HepG2 (cell line): ENCODE data around the gene THEM5. TPM values are rescaled to one million over a fixed set of nuclear protein-coding genes. Genes with fewer than 3 reads are reported as not detected.

Experiments
- ATF1 ChIP-seq: IDR thresholded peaks from 2 replicates; pipeline ENCODE4 v1.6.1; 2016; ENCODE audit warnings: mild to moderate bottlenecking, control low read depth
- ELF4 ChIP-seq: sonication (generic); formaldehyde crosslinking; IDR thresholded peaks from 2 replicates; pipeline ENCODE4 v1.5.0; 2020; ENCODE audit warnings: missing genetic modification reagents, mild to moderate bottlenecking, moderate library complexity, borderline replicate concordance
- ERF ChIP-seq: IDR thresholded peaks from 2 replicates; pipeline ENCODE4 v1.6.1; 2018; ENCODE audit warnings: missing biosample characterization, missing genetic modification reagents
- EZH2 ChIP-seq: conservative IDR thresholded peaks from 2 replicates; pipeline ENCODE4 v1.6.1; 2012; ENCODE audit warnings: mild to moderate bottlenecking, low read depth, low read length, moderate library complexity
- GPN1 ChIP-seq: sonication (generic); formaldehyde crosslinking; IDR thresholded peaks from 2 replicates; pipeline ENCODE4 v1.5.1; 2020; ENCODE audit warnings: missing genetic modification reagents, borderline replicate concordance
- HDAC2 ChIP-seq: sonication (generic); formaldehyde crosslinking; IDR thresholded peaks from 2 replicates; pipeline ENCODE4 v1.4.0; 2020; ENCODE audit warnings: missing genetic modification reagents
- MXD4 ChIP-seq: IDR thresholded peaks from 2 replicates; pipeline ENCODE4 v1.6.1; 2016; ENCODE audit warnings: mild to moderate bottlenecking, missing biosample characterization, missing genetic modification reagents
- NR2F6 ChIP-seq, 2 experiments: IDR thresholded peaks; 2 replicates each; pipeline ENCODE4 v1.6.1; 2016; ENCODE audit warnings: antibody characterized with exemption in 1 of 2, mild to moderate bottlenecking in 1 of 2
- NRL ChIP-seq: sonication (generic); formaldehyde crosslinking; IDR thresholded peaks from 2 replicates; pipeline ENCODE4 v1.5.0; 2020; ENCODE audit warnings: missing genetic modification reagents, mild to moderate bottlenecking, moderate library complexity, borderline replicate concordance
- RFXAP ChIP-seq: sonication (generic); formaldehyde crosslinking; IDR thresholded peaks from 2 replicates; pipeline ENCODE4 v1.4.0; 2020; ENCODE audit warnings: missing genetic modification reagents, borderline replicate concordance
- SNAI1 ChIP-seq: sonication (generic); formaldehyde crosslinking; IDR thresholded peaks from 2 replicates; pipeline ENCODE4 v1.5.0; 2020; ENCODE audit warnings: mild to moderate bottlenecking, missing genetic modification reagents, borderline replicate concordance
- SRSF4 ChIP-seq: fragments of 200-400 bp; formaldehyde crosslinking; IDR thresholded peaks from one replicate; pipeline ENCODE4 v1.6.1; 2018; ENCODE audit warnings: mild to moderate bottlenecking, low read depth, low read length, moderate library complexity; ENCODE audit not compliant: poor library complexity, severe bottlenecking
- ZNF24 ChIP-seq: fragments of 450-650 bp; IDR thresholded peaks from 2 replicates; pipeline ENCODE4 v1.6.1; 2017; ENCODE audit warnings: antibody characterized with exemption, mild to moderate bottlenecking
- ZNF282 ChIP-seq: fragments of 450-650 bp; IDR thresholded peaks from 2 replicates; pipeline ENCODE4 v1.6.1; 2018; ENCODE audit not compliant: partially characterized antibody
- ZNF589 ChIP-seq: sonication (generic); formaldehyde crosslinking; conservative IDR thresholded peaks from 2 replicates; pipeline ENCODE4 v1.8.0; 2022; ENCODE audit warnings: mild to moderate bottlenecking, moderate library complexity, missing genetic modification reagents
- polyA plus RNA-seq, 8 experiments: library from polyadenylated mRNA; depleted of rRNA in 3 of 8; stranded (reverse) in 7 of 8; unstranded in 1 of 8; fragments of >200 nt; fragmentation: Illumina TruSeq in 4 of 8; extraction: Trizol in 4 of 8; gene quantifications; 2 replicates each; pipeline versions ENCODE4 v1.2.1 to v1.2.3, GENCODE V29; 2011 to 2016; ENCODE audit warnings: low read depth in 4 of 8, missing spikeins in 1 of 8, mixed read lengths in 1 of 8; ENCODE audit not compliant: insufficient read depth in 1 of 8
- total RNA-seq, 5 experiments: library from RNA; depleted of rRNA; stranded (reverse); fragments of >200 nt; fragmentation: Illumina TruSeq; extraction: Trizol; gene quantifications; 2 replicates each; pipeline ENCODE4 v1.2.3, GENCODE V29; 2016; ENCODE audit warnings: low read depth in 1 of 5
- TF ChIP-seq, protein P1 (sequence below): sonication (generic); formaldehyde crosslinking; IDR thresholded peaks from 2 replicates; pipeline ENCODE4 v1.4.0; 2020; ENCODE audit warnings: mild to moderate bottlenecking, low read depth, missing genetic modification reagents
- TF ChIP-seq, protein P2 (sequence below): sonication (generic); formaldehyde crosslinking; IDR thresholded peaks from 2 replicates; pipeline ENCODE4 v1.4.0; 2020; ENCODE audit warnings: missing genetic modification reagents, borderline replicate concordance
- TF ChIP-seq, protein P3 (sequence below): sonication (generic); formaldehyde crosslinking; IDR thresholded peaks from 2 replicates; pipeline ENCODE4 v1.5.1; 2020; ENCODE audit warnings: missing genetic modification reagents, mild to moderate bottlenecking, borderline replicate concordance
- TF ChIP-seq, protein P4 (sequence below): IDR thresholded peaks from 2 replicates; pipeline ENCODE4 v1.6.1; 2016; ENCODE audit warnings: control low read depth

THEM5 gene
- total and polyA plus RNA-seq, 2 of the 13 experiments (the other 11 are each of a cell fraction or from before 2014, with no cell fraction given), result not detected

DNA sequence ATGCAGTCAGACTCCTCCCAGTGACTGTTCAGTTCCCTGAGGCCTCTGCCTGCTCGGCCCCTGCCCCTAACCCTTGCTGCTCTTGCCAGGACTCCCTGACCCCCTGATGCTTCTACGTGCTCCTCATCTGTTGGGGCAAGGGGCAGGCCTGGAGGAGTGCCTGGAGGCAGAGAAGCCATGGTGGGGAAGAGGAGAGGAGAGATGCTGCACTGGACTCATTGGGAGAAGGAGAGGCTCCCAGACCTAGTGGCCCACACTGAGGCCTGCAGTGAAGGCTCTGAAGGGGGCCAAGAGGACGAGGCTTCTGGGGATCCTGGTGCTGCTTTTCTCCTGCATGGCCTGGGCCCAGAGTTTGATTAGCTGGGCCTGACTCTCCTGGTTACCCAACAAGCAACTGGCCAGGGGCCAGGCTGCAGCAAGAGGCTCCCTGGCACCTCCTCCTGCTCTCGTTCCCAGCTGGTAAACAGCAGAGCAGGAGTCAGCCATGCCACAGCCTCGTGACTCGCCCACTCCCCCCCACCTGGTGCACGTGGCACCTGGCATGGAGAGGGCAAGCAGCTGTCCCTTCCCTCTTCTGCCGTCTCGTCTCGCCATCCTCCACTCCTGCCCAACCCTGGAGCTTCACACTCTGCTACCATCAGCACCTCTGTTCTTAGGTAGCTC is 21.1 kb downstream of the THEM5 start (continued):
- TF ChIP-seq, protein P1, sequence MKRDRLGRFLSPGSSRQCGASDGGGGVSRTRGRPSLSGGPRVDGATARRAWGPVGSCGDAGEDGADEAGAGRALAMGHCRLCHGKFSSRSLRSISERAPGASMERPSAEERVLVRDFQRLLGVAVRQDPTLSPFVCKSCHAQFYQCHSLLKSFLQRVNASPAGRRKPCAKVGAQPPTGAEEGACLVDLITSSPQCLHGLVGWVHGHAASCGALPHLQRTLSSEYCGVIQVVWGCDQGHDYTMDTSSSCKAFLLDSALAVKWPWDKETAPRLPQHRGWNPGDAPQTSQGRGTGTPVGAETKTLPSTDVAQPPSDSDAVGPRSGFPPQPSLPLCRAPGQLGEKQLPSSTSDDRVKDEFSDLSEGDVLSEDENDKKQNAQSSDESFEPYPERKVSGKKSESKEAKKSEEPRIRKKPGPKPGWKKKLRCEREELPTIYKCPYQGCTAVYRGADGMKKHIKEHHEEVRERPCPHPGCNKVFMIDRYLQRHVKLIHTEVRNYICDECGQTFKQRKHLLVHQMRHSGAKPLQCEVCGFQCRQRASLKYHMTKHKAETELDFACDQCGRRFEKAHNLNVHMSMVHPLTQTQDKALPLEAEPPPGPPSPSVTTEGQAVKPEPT (CRISPR knock-in tag), result no peak
- TF ChIP-seq NRL (no peak), HDAC2 (CRISPR knock-in tag) (peak; percentile 57; the same call in 1 of the 2 replicates), EZH2 (no peak), ZNF24 (no peak), NR2F6 (IDR thresholded peaks at IDR 0.05) (no peak; the same call in 1 of the 2 replicates), NR2F6 (CRISPR knock-in tag; IDR thresholded peaks at IDR 0.05) (peak; percentile 70), SNAI1 (CRISPR knock-in tag) (no peak), ZNF589 (CRISPR knock-in tag) (no peak), GPN1 (CRISPR knock-in tag) (no peak), MXD4 (CRISPR knock-in tag) (no peak), RFXAP (peak; percentile 32; the same call in 1 of the 2 replicates), ELF4 (CRISPR knock-in tag) (no peak), ATF1 (CRISPR knock-in tag) (no peak), ZNF282 (no peak), SRSF4 (no peak), ERF (CRISPR knock-in tag) (peak; percentile 57; the same call in 1 of the 2 replicates)
- TF ChIP-seq, protein P2, sequence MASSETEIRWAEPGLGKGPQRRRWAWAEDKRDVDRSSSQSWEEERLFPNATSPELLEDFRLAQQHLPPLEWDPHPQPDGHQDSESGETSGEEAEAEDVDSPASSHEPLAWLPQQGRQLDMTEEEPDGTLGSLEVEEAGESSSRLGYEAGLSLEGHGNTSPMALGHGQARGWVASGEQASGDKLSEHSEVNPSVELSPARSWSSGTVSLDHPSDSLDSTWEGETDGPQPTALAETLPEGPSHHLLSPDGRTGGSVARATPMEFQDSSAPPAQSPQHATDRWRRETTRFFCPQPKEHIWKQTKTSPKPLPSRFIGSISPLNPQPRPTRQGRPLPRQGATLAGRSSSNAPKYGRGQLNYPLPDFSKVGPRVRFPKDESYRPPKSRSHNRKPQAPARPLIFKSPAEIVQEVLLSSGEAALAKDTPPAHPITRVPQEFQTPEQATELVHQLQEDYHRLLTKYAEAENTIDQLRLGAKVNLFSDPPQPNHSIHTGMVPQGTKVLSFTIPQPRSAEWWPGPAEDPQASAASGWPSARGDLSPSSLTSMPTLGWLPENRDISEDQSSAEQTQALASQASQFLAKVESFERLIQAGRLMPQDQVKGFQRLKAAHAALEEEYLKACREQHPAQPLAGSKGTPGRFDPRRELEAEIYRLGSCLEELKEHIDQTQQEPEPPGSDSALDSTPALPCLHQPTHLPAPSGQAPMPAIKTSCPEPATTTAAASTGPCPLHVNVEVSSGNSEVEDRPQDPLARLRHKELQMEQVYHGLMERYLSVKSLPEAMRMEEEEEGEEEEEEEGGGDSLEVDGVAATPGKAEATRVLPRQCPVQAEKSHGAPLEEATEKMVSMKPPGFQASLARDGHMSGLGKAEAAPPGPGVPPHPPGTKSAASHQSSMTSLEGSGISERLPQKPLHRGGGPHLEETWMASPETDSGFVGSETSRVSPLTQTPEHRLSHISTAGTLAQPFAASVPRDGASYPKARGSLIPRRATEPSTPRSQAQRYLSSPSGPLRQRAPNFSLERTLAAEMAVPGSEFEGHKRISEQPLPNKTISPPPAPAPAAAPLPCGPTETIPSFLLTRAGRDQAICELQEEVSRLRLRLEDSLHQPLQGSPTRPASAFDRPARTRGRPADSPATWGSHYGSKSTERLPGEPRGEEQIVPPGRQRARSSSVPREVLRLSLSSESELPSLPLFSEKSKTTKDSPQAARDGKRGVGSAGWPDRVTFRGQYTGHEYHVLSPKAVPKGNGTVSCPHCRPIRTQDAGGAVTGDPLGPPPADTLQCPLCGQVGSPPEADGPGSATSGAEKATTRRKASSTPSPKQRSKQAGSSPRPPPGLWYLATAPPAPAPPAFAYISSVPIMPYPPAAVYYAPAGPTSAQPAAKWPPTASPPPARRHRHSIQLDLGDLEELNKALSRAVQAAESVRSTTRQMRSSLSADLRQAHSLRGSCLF (CRISPR knock-in tag), result no peak
- TF ChIP-seq, protein P3, sequence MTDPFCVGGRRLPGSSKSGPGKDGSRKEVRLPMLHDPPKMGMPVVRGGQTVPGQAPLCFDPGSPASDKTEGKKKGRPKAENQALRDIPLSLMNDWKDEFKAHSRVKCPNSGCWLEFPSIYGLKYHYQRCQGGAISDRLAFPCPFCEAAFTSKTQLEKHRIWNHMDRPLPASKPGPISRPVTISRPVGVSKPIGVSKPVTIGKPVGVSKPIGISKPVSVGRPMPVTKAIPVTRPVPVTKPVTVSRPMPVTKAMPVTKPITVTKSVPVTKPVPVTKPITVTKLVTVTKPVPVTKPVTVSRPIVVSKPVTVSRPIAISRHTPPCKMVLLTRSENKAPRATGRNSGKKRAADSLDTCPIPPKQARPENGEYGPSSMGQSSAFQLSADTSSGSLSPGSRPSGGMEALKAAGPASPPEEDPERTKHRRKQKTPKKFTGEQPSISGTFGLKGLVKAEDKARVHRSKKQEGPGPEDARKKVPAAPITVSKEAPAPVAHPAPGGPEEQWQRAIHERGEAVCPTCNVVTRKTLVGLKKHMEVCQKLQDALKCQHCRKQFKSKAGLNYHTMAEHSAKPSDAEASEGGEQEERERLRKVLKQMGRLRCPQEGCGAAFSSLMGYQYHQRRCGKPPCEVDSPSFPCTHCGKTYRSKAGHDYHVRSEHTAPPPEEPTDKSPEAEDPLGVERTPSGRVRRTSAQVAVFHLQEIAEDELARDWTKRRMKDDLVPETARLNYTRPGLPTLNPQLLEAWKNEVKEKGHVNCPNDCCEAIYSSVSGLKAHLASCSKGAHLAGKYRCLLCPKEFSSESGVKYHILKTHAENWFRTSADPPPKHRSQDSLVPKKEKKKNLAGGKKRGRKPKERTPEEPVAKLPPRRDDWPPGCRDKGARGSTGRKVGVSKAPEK (CRISPR knock-in tag), result no peak
- TF ChIP-seq, protein P4, sequence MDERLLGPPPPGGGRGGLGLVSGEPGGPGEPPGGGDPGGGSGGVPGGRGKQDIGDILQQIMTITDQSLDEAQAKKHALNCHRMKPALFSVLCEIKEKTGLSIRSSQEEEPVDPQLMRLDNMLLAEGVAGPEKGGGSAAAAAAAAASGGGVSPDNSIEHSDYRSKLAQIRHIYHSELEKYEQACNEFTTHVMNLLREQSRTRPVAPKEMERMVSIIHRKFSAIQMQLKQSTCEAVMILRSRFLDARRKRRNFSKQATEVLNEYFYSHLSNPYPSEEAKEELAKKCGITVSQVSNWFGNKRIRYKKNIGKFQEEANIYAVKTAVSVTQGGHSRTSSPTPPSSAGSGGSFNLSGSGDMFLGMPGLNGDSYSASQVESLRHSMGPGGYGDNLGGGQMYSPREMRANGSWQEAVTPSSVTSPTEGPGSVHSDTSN (CRISPR knock-in tag), result peak; percentile 19; the same call in 1 of the 2 replicates
